ENCODE measurements around the gene CRISP3.

The CRISP3 gene

DNA sequence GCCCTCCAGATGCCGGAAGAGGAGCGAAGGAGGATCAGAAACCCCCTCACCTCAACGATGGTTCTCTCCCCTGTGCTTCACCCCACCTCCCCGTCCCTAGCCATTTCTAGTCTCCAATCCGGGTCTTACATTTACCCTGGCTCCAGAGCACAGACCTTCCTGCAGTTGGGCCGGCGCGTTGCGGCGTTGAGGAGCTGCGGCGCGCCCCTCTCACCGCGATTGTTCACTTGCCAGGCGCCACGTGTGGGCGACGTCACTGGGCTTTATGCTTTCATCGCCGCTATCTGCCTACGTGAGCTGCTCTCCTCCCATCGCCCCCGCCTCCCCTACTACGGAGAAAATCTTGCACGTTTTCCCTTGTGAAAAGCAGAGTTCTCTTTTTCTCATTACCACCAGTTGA is 30.8 kb downstream of the CRISP3 start, which contains the start of gene CRISP2:
Gene CRISP2, minus strand, starts transcription at position 198 of the 400 bp plus-strand sequence. CDS start 4,347 bp downstream, outside the sequence.
- TF ChIP-seq, protein P1, sequence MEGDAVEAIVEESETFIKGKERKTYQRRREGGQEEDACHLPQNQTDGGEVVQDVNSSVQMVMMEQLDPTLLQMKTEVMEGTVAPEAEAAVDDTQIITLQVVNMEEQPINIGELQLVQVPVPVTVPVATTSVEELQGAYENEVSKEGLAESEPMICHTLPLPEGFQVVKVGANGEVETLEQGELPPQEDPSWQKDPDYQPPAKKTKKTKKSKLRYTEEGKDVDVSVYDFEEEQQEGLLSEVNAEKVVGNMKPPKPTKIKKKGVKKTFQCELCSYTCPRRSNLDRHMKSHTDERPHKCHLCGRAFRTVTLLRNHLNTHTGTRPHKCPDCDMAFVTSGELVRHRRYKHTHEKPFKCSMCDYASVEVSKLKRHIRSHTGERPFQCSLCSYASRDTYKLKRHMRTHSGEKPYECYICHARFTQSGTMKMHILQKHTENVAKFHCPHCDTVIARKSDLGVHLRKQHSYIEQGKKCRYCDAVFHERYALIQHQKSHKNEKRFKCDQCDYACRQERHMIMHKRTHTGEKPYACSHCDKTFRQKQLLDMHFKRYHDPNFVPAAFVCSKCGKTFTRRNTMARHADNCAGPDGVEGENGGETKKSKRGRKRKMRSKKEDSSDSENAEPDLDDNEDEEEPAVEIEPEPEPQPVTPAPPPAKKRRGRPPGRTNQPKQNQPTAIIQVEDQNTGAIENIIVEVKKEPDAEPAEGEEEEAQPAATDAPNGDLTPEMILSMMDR (conservative IDR thresholded peaks at IDR 0.05; ENCODE audit: control insufficient read depth, insufficient read depth, low read depth, low read length), result no peak
- DNase-seq (ENCODE audit: low read depth), result no peak
- no peak within 1 kb of the TSS for H3K4me3 ChIP-seq (ENCODE audit: control insufficient read depth, low read depth, low read length)

DNA sequence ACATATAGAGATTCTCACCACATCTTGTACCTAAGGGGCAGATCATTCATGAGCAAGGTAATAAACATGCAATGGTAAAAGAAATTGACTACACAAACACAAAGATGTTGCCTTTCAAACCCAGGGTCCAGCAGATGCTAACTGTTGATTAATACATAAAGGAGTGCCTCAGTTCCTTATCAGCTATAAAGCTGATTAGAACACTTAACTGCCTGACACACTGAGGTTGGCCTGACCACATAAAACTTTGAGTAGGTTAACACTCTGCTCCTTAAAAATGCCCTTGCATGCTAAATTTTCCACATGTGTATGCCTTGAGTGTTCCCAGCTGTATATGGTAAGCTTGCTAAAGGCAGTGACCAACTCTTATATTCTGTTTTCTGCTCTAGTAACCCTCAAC is 45.7 kb downstream of the CRISP3 start:
- TF ChIP-seq, protein P1 (conservative IDR thresholded peaks at IDR 0.05; ENCODE audit: control insufficient read depth, insufficient read depth, low read depth, low read length), result no peak
- DNase-seq (ENCODE audit: low read depth), result no peak
- H3K4me3 ChIP-seq (ENCODE audit: control insufficient read depth, low read depth, low read length), result no peak overlapping the region

DNA sequence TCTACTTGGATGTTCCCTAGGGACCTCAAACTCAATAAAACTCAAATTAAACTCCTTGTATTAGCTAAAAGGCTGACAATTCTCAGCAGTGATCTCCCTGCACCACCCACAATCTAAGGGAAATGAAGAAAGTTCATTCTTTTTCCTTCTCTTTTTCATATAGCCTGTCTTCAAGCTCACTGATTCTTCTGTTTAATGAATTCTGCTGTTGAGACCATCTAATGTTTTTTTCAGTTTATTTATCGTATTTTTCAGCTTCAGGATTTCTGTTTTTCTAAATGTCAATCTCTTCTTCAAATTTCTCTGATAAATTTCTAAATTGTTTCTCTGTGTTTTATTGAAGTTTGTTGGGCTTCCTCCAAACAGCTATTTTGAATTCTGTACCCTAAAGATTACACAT is 50.7 kb downstream of the CRISP3 start:
- H3K4me3 ChIP-seq (ENCODE audit: control insufficient read depth, low read depth, low read length), result no peak overlapping the region
- no peak for DNase-seq (ENCODE audit: low read depth)
- TF ChIP-seq, protein P1 (conservative IDR thresholded peaks at IDR 0.05; ENCODE audit: control insufficient read depth, insufficient read depth, low read depth, low read length), result no peak

DNA sequence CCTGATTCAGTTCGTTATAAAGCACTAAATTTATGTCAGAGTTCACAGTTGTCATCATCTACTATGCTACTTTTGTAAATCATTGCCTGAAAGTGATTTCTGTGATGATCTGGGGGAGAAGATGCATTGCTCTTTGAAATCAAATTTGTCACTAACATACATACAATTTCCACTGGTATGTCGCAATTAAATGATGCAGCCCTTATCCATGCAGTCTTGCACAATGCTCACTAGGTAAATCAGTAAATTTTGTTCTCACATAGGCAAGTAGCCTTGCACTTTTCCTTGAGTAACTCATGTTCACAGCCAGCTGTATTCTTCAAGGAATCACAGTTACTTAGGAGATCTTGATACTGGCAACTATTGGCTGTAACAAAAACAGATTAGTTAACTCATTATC is 51.7 kb downstream of the CRISP3 start:
- TF ChIP-seq, protein P1 (conservative IDR thresholded peaks at IDR 0.05; ENCODE audit: control insufficient read depth, insufficient read depth, low read depth, low read length), result no peak
- H3K4me3 ChIP-seq (ENCODE audit: control insufficient read depth, low read depth, low read length), result no peak overlapping the region
- DNase-seq (ENCODE audit: low read depth), result no peak
